CD4-positive, alpha-beta T cell (primary cell): ENCODE results near the gene P2RX7. TPM values are rescaled to one million over a fixed set of nuclear protein-coding genes. Genes with fewer than 3 reads are reported as not detected.

Source experiments
- ATAC-seq: fragments of 200-7000 bp; cut with Tn5 transposase; one replicate; pipeline ENCODE4 v1.10.0; 2022; ENCODE audit warnings: mild to moderate bottlenecking; ENCODE audit not compliant: poor library complexity
- CTCF ChIA-PET: fragments of 350-600 bp; sonication (Branson Sonifier 250); formaldehyde crosslinking; loops from one replicate; lab custom pipeline; 2021; ENCODE audit warnings: antibody characterized with exemption, inconsistent platforms; lab: Charles Lee
- POLR2A ChIA-PET: fragments of 350-600 bp; sonication (Branson Sonifier 250); formaldehyde crosslinking; loops from one replicate; lab custom pipeline; 2021; ENCODE audit warnings: antibody characterized with exemption, inconsistent platforms; lab: Charles Lee
- DNase-seq, 14 experiments: peaks; one replicate each; pipeline ENCODE4 v3.0.0-alpha.2; 2013 to 2020; ENCODE audit warnings: mixed read lengths in 2 of 14
- H3K27ac ChIP-seq, 2 donors: one replicate each; pipeline versions ENCODE4 v1.5.1 to v1.7.0; 2013; ENCODE audit warnings: low read length in 2 of 2, low read depth in 1 of 2, mild to moderate bottlenecking in 1 of 2
- H3K27me3 ChIP-seq, 2 experiments: 1 replicate in 1 of 2; 2 replicates in 1 of 2; pipeline versions ENCODE4 v1.6.1 to v1.7.0; 2013; ENCODE audit warnings: low read length in 2 of 2, control low read depth in 1 of 2, mild to moderate bottlenecking in 1 of 2, moderate library complexity in 1 of 2; ENCODE audit not compliant: insufficient read depth in 2 of 2, control insufficient read depth in 1 of 2
- H3K36me3 ChIP-seq: one replicate; pipeline ENCODE4 v1.6.1; 2013; ENCODE audit warnings: low read length, control low read depth; ENCODE audit not compliant: insufficient read depth
- H3K4me1 ChIP-seq: one replicate; pipeline ENCODE4 v1.6.1; 2013; ENCODE audit warnings: low read length, control low read depth; ENCODE audit not compliant: insufficient read depth
- H3K4me3 ChIP-seq: one replicate; pipeline ENCODE4 v1.5.1; 2013; ENCODE audit warnings: mild to moderate bottlenecking, low read length, moderate library complexity
- H3K9me3 ChIP-seq, 2 experiments: 1 replicate in 1 of 2; 2 replicates in 1 of 2; pipeline versions ENCODE4 v1.6.1 to v1.7.0; 2013; ENCODE audit warnings: low read length in 2 of 2, mild to moderate bottlenecking in 2 of 2, control low read depth in 1 of 2, moderate library complexity in 1 of 2; ENCODE audit not compliant: control insufficient read depth in 1 of 2, insufficient read depth in 1 of 2
- H3K27ac Mint-ChIP-seq: one replicate; pipeline ENCODE4 v1.8.0; 2020; ENCODE audit warnings: mixed read lengths
- H3K27me3 Mint-ChIP-seq: one replicate; pipeline ENCODE4 v1.8.0; 2021; ENCODE audit warnings: mixed read lengths
- H3K36me3 Mint-ChIP-seq: one replicate; pipeline ENCODE4 v1.8.0; 2021; ENCODE audit warnings: low read depth, mixed read lengths
- H3K4me1 Mint-ChIP-seq: one replicate; pipeline ENCODE4 v1.8.0; 2021; ENCODE audit warnings: low read depth, mixed read lengths
- H3K4me3 Mint-ChIP-seq: one replicate; pipeline ENCODE4 v1.8.0; 2020; ENCODE audit warnings: mild to moderate bottlenecking, mixed read lengths
- H3K9me3 Mint-ChIP-seq: one replicate; pipeline ENCODE4 v1.8.0; 2020; ENCODE audit warnings: mixed read lengths
- CTCF ChIP-seq: fragments of 200-600 bp; IDR thresholded peaks from one replicate; pipeline ENCODE4 v1.8.0; 2022; ENCODE audit warnings: antibody characterized with exemption, mild to moderate bottlenecking
- intact Hi-C, 2 experiments: fragments of 100-400 bp; cut with DNase I in 1 of 2; cut with micrococcal nuclease in 1 of 2; formaldehyde crosslinking; loops; one replicate each; pipeline versions ENCODE4 v1.15.1 to v1.9.0; 2023 to 2025; cut with DNase I, micrococcal nuclease
- total RNA-seq, 174 experiments: library from RNA in 2 of 174; stranded (reverse) in 2 of 174; gene quantifications; one replicate each; pipeline ENCODE4 v1.2.3 and lab custom pipeline; 2021 to 2026

Gene P2RX7
- total RNA-seq, 2 experiments from 2014 or later, result 4.6 to 4.8 TPM

DNA sequence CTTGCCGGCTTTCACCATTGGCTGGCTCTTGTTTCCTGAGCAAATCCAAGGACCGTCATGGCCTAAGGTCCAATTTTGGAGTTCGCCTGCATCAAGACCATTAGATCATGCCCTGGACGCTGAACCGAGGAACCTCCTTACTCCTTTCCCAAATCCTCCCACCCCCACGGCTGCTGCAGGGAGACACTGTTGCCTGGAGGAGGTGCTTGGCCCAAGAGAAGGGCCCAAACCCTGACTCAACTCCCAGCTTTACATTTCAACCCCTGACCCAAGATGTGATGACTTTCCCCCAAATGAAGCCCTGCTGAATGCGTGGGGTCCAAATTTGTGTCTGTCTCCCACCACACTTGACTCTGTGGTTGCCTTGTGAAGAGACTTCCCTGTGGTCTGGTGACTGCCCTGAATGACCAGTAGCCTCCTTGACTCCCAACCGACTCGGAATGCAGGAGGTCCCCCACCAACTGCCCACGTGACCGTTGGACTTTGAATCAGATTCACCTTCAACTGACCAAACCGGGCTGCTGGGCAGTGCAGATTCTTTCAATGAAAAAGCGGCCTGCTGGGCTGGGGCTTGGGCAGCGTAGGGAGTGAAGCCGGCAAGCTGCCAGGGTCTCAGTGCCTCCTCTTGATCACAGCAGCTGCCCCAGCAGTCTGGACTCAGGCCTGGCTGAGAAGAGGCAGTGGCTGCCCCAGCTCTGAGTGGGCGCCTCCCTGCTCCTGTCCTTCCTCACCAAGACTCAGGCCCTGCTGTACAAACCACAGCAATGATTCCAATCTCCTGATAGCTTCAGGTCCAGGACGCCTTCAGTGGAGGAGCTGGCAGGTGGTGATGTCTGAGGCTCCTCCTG, 46.9 kb upstream of the P2RX7 start:
- Mint-ChIP-seq H3K27ac (no peak overlapping the region), H3K4me3 (no peak overlapping the region), H3K27me3 (no peaks in the 10 kb centered on the region), H3K36me3 (no peaks in the 10 kb centered on the region), H3K9me3 (no peaks in the 10 kb centered on the region), H3K4me1 (peaks cover 28% of the 10 kb centered on the region)
- DNase-seq, result no peak
- ChIA-PET POLR2A (no interaction called here), CTCF (no interaction called here)
- Histone ChIP-seq H3K27me3 (no peaks in the 10 kb centered on the region), H3K4me1 (peaks cover 8% of the 10 kb centered on the region), H3K4me3 (no peak overlapping the region), H3K27ac (no peak overlapping the region), H3K9me3 (no peaks in the 10 kb centered on the region), H3K36me3 (no peaks in the 10 kb centered on the region)
- no peak for TF ChIP-seq CTCF
- intact Hi-C loops, result no loop called here
- ATAC-seq, result no peak

DNA sequence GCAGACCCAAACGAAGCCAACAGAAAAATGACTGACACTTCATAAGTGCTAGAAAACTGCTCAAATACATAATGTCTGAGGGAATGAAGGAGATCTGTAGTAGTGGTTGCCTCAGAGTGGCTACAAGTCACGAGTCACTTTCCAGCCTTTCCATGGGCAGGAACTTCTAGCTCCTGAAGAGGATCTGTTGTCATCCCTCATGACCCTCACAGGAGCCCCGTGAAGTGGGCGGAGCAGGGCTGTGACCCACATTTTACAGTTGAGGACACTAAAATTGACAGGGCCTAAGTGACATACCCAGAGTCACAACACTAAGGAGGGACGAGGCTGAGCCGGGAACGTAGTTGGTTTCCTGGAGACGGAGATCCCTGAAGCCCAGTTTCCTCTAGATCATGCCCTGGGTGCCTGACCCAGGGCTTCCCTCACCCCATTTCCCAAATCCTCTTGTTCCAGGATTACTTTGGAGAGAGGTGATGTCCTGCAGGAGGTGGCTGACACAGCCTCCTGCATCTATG, 45.8 kb upstream of the P2RX7 start:
- Mint-ChIP-seq H3K4me3 (no peak overlapping the region), H3K27me3 (no peaks in the 10 kb centered on the region), H3K4me1 (peaks cover 39% of the 10 kb centered on the region), H3K36me3 (no peaks in the 10 kb centered on the region), H3K27ac (no peak overlapping the region), H3K9me3 (no peaks in the 10 kb centered on the region)
- ChIA-PET POLR2A (no interaction called here), CTCF (no interaction called here)
- H3K9me3 ChIP-seq, result no peaks in the 10 kb centered on the region
- H3K27me3 ChIP-seq, result no peaks in the 10 kb centered on the region
- H3K27ac ChIP-seq, result no peak overlapping the region
- peaks cover 8% of the 10 kb centered on the region for H3K4me1 ChIP-seq
- TF ChIP-seq CTCF, result no peak
- no peak for DNase-seq
- ATAC-seq, result no peak
- intact Hi-C loops, result no loop called here
- no peak overlapping the region for H3K4me3 ChIP-seq
- H3K36me3 ChIP-seq, result no peaks in the 10 kb centered on the region

GRCh38 chr12:121087467-121088194, 45.0 kb upstream of the P2RX7 start:
- H3K27me3 Mint-ChIP-seq, result no peaks in the 10 kb centered on the region
- no peaks in the 10 kb centered on the region for H3K36me3 ChIP-seq
- POLR2A ChIA-PET, result no interaction called here
- H3K4me3 ChIP-seq, result no peak overlapping the region
- H3K27me3 ChIP-seq, result no peaks in the 10 kb centered on the region
- peaks cover 13% of the 10 kb centered on the region for H3K4me1 ChIP-seq
- no peak for ATAC-seq
- no peaks in the 10 kb centered on the region for H3K9me3 Mint-ChIP-seq
- H3K27ac Mint-ChIP-seq, result no peak overlapping the region
- no peak overlapping the region for H3K4me3 Mint-ChIP-seq
- CTCF ChIA-PET, result no interaction called here
- H3K9me3 ChIP-seq, result no peaks in the 10 kb centered on the region
- intact Hi-C loops, result no loop called here
- no peak for TF ChIP-seq CTCF
- no peaks in the 10 kb centered on the region for H3K36me3 Mint-ChIP-seq
- DNase-seq, result no peak
- peaks cover 47% of the 10 kb centered on the region for H3K4me1 Mint-ChIP-seq
- no peak overlapping the region for H3K27ac ChIP-seq
